Fibroblast of gingiva (primary cell): ENCODE data around the gene DYNLT4.
"Not testable (repeated sequence)": the region's sequence is repeated elsewhere in the genome, so short reads cannot be mapped to it uniquely, and the experiment has no call there.

Experiments
- DNase-seq: peaks from one replicate; pipeline ENCODE4 v3.0.0-alpha.2; 2011; ENCODE audit warnings: low read depth

The DYNLT4 gene

DNA sequence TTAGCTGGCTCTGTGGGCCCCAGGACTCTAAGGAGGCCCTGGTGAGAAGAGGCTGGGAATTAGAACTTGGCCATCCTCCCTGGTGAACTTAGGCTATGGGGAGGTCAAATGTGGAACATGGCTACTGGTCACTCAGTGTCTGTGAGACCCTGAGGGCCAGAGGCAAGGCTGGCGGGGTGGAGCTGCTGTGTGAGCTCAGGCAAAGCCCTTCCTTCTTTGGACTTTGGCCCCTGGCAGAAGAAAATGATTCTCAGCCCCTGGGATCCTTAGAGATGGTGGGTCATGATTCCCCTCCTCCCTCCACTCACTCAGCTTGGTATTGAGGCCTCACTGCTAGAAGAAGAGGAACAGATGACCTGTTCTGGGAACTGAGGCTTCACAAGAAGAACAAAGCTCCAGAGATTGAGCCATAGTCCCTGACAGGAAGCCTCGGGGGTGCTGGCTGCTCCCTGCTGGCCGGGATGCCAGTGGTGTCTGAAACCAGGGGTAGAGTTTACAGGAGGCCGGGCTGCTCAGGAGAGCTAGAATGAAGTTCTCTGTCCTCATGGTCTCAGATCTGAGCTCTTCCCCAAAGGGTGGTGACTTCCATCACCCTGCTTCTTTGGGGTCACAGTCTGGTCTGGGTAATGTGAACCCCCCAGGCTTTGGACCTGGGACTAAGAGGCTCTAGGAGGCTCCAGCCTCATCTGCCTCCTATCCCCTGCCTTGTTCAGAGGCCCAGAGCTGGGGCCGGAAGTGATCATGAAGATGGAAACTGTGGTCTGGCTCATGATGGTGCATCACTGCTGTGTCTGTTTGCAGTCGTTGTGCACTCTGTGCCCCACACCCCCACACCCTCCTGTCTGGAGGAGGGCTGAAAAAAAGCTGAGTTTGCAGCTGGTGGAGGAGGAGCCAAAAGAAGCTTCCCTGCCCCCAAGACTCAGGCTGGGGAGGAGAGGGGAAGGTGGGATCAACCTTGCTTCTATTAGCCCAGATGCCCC, 2.1 kb upstream of the DYNLT4 start:
- DNase-seq, result peak; percentile 81

DNA sequence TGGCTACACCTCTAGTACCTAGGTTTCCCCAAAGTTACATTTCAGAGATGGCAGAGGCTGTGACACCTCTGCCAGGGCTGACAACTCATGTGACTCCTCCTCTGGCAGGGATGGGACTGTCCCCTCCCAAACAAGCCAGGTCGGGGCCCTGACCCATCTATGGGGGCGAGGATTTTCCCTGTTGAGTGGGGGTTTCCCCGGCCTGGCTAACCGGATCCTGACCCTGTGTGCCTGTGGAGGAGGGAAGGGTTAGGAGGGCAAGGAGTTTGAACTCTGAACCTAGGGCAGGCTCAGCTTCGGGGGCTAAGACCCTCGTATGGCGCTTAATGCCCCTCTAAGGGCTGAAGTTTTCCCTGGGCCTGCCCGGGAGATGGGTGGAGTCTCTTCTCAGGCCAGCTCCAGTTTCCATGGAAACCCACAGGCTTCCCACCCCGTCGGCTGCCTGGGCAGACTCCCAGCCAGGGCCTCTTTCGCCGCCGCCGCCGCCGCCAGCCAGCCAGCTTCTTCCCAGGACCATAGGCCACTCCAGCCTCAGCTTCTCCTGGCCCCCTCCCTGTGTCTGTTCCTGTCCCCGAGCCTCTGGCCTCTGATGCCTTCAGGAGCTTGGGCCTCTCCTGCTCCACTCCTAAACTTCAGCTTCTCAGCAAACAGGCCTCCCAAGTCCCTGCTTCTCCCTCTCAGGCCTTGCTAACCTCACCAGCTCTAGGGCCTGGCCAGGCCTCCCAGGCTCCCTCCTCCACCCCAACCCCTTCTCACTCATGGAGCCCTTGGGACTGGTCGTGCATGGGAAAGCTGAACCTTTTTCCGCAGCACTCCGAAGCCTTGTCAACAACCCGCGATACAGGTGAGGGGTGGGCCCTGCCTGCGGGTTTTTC, 1.1 kb upstream of the DYNLT4 start, which contains the start of gene BTBD19:
BTBD19 (plus strand) TSS at position 461 of the 875 bp plus-strand sequence; CDS start at position 759, 298 bp downstream.
- peak; percentile 94 for DNase-seq

DNA sequence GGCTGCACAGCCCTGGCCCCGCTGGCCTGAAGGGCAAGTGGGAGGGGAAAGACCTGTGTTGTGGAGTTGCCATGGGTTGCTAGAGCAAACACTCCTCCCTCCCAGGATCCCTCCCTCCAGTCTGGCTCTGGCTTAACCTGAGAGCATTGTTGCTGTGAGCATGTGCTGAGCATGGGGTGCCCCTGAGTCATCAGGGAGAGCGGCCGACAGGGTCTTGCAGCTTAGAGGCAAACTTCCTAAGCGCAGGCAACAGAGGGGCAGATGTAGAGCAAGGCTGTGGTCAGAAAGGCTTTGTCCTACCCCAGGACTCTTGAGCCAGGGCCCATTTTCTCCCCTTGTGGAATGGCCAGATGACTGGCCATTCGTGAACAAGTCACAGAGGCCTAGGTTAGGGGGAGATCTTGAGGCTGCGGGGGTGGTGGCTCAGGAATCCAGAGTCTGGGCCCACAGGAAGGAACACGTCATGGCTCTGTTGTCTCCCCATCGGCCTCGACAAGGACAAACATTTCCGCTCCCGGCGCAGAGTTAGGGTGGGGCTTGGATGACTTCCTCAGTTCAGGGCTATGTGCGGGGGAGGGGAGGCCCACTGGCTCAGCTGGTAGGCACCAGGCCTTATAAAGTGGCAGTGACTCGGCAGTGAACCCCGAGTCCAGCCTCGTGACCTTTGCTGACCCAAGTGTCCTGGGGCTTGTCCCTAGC, 362 bp upstream of the DYNLT4 start:
- peak; percentile 99 for DNase-seq

DNA sequence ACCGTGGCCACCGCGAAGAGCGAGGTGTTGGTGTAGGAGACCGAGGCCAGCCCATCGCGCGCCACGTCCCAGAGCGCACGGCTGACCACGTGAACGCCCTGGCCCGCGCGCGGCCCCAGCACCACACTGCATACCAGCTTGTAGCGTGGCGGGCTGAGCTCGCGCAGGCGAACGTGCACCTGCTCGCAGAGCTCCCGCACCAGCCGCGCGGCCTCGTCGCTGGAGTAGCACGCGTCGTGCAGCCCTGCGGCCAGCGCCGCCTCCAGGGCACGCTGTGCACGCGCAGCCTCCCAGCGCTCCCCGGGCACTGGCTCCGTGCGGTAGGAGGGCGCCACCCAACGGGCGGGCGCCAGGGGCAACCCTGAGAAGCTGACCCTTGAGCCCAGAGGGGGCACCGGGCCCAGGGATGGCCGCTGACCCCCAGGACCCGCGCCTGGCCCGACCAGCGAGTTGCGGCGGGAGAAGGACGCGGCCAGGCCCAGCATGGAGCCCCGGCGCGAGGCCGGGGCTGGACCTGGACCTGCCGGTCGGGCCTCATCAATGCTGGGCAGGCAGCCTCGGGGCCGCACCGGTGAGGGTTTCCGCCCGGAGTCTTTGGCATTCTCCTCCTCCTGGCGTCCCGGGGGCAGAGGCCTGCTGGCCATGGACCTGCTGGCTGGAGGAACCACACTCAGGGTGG, 987 bp downstream of the DYNLT4 start:
- DNase-seq, result no peak

GRCh38 chr1:44805311-44806024, 1.7 kb downstream of the DYNLT4 start:
- no peak for DNase-seq

- DNase-seq, result no peak
Measured at GRCh38 chr1:44803312-44804095, 3.6 kb downstream of the DYNLT4 start.

GRCh38 chr1:44803062-44803311, 4.2 kb downstream of the DYNLT4 start:
- DNase-seq, result no peak

GRCh38 chr1:44802306-44803061, 4.7 kb downstream of the DYNLT4 start:
- DNase-seq, result no peak

DNA sequence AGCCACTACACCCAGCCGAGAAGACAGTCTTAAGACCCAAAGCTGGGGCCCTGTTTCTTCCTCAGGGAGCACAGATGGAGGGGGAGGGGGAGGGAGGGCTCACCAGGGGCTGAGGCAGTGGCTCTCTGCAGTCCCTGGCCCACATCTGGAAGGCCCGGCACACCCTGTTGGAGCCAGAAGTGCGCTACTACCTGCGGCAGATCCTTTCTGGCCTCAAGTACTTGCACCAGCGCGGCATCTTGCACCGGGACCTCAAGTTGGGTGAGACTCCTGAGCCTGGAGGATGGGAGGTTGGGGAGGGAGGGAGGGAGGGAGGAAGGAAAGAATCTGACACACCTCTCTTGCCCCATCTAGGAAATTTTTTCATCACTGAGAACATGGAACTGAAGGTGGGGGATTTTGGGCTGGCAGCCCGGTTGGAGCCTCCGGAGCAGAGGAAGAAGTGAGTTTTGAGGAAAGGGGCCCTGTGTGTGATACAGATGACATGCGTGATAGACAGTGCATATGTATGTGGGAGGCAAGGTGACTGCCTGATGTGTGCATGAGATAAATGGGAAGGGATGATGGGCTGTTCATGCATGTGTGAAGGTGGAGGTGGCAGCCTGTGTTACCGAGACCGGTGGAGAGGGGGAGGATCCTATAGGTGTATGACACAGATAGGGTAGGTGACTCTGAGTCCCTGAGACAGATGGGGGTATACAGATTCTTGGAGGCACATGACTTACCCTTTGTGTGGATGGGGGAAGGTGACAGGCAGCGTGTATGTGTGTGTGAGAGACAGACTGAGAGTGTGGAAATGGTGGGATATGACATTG, 5.5 kb downstream of the DYNLT4 start:
- no peak for DNase-seq

DNA sequence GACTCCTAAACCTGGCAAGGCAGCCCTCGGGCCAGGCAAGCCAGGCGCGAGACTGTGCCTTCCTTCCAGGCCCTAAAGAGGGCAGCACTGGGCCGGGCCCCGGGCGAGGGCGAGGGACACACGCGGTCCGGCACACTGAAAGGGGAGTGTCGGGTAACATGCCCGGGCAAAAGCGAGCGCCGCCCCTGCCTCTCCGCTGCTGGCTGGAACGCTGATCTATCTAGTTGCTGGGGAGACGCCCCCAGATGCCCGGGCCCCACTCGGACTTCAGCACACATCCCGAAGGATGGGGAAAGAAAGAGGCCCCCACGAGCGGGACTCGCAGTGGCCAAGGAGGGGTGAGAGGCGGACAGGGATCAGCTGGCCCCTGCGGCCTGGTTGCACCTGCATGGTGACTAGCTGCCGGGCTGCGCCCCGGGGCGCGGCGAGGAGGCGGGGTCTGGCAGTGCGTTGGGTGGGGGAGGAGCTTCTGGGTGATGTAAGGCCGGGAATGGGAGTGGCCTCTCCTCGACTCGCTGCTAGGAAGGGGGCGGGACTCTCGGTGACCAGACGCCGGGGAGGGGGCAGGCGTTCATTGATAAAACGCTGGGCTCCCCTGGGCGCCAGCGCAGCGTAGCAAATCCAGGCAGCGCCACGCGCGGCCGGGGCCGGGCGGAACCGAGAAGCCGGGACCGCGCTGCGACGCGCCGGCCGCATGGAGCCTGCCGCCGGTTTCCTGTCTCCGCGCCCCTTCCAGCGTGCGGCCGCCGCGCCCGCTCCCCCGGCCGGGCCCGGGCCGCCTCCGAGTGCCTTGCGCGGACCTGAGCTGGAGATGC, 7.2 kb downstream of the DYNLT4 start, which contains the start of gene PLK3:
PLK3 (plus strand) TSS at position 608 of the 815 bp plus-strand sequence; CDS start at position 695, 87 bp downstream.
- peak; percentile 97 for DNase-seq

DNA sequence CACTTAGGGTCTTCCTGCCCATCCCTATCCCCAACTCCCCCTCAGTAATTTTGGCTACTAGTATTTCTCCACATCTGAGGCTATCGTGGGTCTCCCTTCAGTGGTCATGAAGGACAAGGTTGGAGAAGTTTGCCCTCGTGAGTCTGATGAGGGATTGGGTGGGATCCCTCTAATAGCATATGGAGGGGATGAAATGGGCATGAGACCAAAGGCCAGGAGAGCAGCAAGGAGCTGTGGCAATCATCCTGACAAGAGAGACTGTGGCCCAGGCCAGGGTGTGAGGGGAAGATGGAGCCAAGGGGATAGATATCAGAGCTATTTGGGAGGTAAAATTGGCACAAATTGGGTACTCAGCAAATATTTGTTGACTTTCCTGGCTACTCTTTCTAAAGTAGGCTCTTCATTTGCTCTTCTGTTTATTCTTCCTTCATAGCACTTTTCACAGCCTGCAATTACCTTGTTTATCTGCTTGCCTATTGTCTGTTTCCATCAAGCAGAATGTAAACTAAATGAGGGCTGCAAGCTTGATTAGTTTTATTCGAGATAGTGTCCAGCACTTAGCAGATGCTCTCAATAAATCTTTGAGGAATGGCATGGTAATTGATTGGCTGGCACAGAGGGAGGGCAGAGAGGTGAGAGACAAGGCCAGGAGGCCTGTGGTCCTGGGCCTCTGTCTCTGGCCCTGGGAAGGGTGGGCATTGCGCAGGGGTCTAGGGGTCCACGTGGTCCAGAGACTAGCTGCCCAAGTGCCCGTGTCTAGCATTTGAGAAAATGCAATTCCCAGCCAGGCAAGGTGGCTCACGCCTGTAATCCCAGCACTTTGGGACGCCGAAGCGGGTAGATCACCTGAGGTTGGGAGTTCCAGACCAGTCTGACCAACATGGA, 8.4 kb downstream of the DYNLT4 start:
- DNase-seq, result no peak

GRCh38 chr1:44797886-44798285, 9.3 kb downstream of the DYNLT4 start:
- DNase-seq, result not testable (repeated sequence)

GRCh38 chr1:44792736-44793502, 14.2 kb downstream of the DYNLT4 start:
- no peak for DNase-seq

DNA sequence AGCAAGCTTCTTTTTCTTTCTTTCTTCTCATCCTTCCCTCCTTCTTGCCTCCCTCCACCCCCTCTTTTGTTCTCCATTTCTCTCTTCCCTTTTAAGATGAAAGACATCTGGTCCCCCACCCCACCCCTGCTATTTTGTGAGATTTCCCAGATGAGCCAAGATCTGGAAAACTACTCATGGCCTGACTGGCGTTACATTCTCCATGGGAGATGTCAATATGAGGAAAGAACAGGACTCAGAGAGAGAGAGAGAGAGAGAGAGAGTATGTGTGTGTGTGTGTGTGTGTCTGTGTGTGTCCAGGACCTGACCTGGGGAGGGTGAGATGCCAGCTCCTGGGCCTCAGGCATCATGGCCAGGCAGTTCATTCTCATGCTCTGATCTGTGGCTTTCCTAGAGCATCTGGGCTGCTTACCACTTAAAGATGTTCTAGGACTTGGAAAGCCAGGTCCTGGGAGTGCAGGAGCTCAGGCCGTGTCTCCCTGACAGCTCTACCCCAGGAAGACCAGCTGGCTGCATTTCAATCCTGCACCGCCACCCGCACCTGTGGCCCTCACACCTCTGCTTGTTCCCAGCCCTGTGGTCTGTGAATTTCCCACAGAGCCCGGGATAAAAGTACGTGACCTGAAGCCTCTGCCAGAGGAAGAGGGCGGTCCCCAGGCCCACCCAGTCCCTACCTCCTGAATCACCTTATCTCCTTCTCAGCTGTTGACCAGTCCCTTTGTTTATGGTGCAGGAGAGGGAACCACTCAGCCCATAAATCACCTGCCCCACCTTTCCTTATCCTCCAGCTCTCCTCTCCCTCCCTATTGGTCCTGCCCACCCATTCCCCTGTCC, 16.0 kb downstream of the DYNLT4 start:
- DNase-seq, result no peak
